NT2/D1 (cell line): ENCODE measurements around the gene SRC.

Experiments
- SUZ12 ChIP-seq: IDR thresholded peaks from 2 replicates; pipeline ENCODE4 v1.6.1; 2011; ENCODE audit not compliant: insufficient read length, insufficient read depth; ENCODE audit errors: extremely low read depth
- YY1 ChIP-seq: IDR thresholded peaks from 2 replicates; pipeline ENCODE4 v1.6.1; 2011; ENCODE audit not compliant: insufficient read length, insufficient read depth

- TF ChIP-seq YY1 (no peak), SUZ12 (no peak)
These were observed 92.7 kb downstream of the SRC start for GRCh38 chr20:37438464-37439222.
